ENCODE results near the gene CCRL2. TPM values are rescaled to one million over a fixed set of nuclear protein-coding genes. Genes with fewer than 3 reads are reported as not detected.

Gene CCRL2
- total and polyA plus RNA-seq, 2 of the 4 experiments (the other 2 are of a cell fraction): 0.29 to 0.36 TPM

DNA sequence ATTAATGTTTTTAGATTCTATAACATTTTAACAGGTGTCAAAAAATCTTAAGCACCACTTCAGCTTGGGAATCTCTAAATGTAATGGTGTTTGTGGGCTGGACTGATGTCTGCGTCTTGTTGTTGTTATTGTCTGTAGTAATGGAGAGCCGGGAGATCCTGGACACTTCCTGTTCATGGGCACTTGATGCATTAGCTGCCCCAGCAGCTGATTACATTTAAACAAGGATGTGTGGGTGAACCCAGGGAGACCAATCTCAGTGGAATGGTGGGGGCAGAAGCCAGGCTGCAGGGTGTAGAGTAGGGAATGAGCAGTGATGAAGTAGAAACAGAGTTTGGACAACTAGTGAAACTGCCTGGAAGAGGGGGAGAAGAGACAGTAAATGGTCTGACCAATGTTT lies 8.0 kb upstream of the CCRL2 start:
- Histone ChIP-seq H3K4me3 (ENCODE audit: insufficient read depth, low read depth, low read length) (no peak overlapping the region), H2BK20ac (ENCODE audit: low read depth, low read length) (no peak overlapping the region; the same call in 1 of the 2 replicates), H3K23ac (ENCODE audit: low read depth, low read length) (no peak overlapping the region), H4K20me1 (ENCODE audit: insufficient read depth, low read length) (no peaks in the 10 kb centered on the region), H3K9me3 (ENCODE audit: control insufficient read depth, insufficient read depth, low read length) (no peaks in the 10 kb centered on the region), H3K9ac (ENCODE audit: low read depth, low read length) (no peak overlapping the region), H3K4ac (ENCODE audit: low read depth, low read length) (no peak overlapping the region), H3K56ac (ENCODE audit: extremely low read depth, insufficient read depth, low read length) (no peak overlapping the region), H2BK120ac (ENCODE audit: low read depth, low read length) (no peak overlapping the region), H2AK9ac (replicated peaks; ENCODE audit: low read depth, low read length, poor library complexity) (no peak overlapping the region), H3K27ac (ENCODE audit: insufficient read depth, low read length) (no peak overlapping the region), H2BK5ac (ENCODE audit: low read depth, low read length, poor library complexity, severe bottlenecking) (no peak overlapping the region), H2AFZ (replicated peaks; ENCODE audit: low read length, poor library complexity) (no peak overlapping the region), H3K79me1 (ENCODE audit: low read depth in 1 of 2, low read length in 2 of 2) (no peaks in the 10 kb centered on the region), H3K36me3 (ENCODE audit: control insufficient read depth, insufficient read depth, low read length) (no peaks in the 10 kb centered on the region), H3K27me3 (ENCODE audit: control insufficient read depth, insufficient read depth, low read length) (peaks cover under 1% of the 10 kb centered on the region; the same call in 1 of the 2 replicates), H4K8ac (ENCODE audit: low read depth in 2 of 2, low read length in 2 of 2) (no peak overlapping the region), H4K91ac (ENCODE audit: insufficient read depth, low read depth, low read length) (no peak overlapping the region), H3K4me2 (ENCODE audit: low read depth, low read length) (no peak overlapping the region), H4K5ac (ENCODE audit: low read depth, low read length) (no peak overlapping the region), H2BK15ac (ENCODE audit: low read depth, low read length) (no peak overlapping the region), H2AK5ac (ENCODE audit: low read depth, low read length) (no peak overlapping the region), H3K18ac (ENCODE audit: low read depth, low read length) (no peak overlapping the region), H3K4me1 (ENCODE audit: control insufficient read depth, insufficient read depth, low read length) (peaks cover 7% of the 10 kb centered on the region), H3K14ac (replicated peaks; ENCODE audit: low read depth, low read length) (no peak overlapping the region), H3K9me1 (ENCODE audit: insufficient read depth, low read length) (no peaks in the 10 kb centered on the region; the same call in 1 of the 2 replicates)
- ATAC-seq (ENCODE audit: low read depth): no peak
- intact Hi-C loops (cut with micrococcal nuclease): no loop called here
- POLR2A ChIA-PET (ENCODE audit: unreplicated experiment): no interaction called here
- dilution Hi-C loops (cut with HindIII; ENCODE audit: low sequenced_read_pairs, unreplicated experiment): no loop called here
- CTCF ChIA-PET: interaction anchor here (1.3 kb wide), 1 partner anchor 90 kb away, joined by 4 read pairs; no protein-coding TSS in a partner anchor
- no peak for TF ChIP-seq RFX5 (IDR thresholded peaks at IDR 0.05; ENCODE audit: low read depth, low read length)
- no peak for TF ChIP-seq BHLHE40 (IDR thresholded peaks at IDR 0.05; ENCODE audit: low read depth, low read length)
- no peak for TF ChIP-seq ELK1 (IDR thresholded peaks at IDR 0.05; ENCODE audit: borderline replicate concordance, low read depth, low read length)
- TF ChIP-seq CEBPB (IDR thresholded peaks at IDR 0.05; ENCODE audit: low read depth, low read length): no peak
- no peak for TF ChIP-seq FOS (IDR thresholded peaks at IDR 0.05; ENCODE audit: low read depth, low read length)
- TF ChIP-seq SMC3 (IDR thresholded peaks at IDR 0.05; ENCODE audit: low read depth, low read length): no peak
- TF ChIP-seq MAFK (IDR thresholded peaks at IDR 0.05; ENCODE audit: low read depth, low read length): no peak
- no peak for TF ChIP-seq RAD21 (IDR thresholded peaks at IDR 0.05; ENCODE audit: low read length)
- TF ChIP-seq RCOR1 (IDR thresholded peaks at IDR 0.05; ENCODE audit: insufficient replicate concordance, low read length): no peak
- TF ChIP-seq POLR2A (IDR thresholded peaks at IDR 0.05; ENCODE audit: low read depth, low read length): no peak
- no peak for TF ChIP-seq CTCF (conservative IDR thresholded peaks at IDR 0.05; ENCODE audit: low read depth, low read length)
- no peak for TF ChIP-seq MXI1 (IDR thresholded peaks at IDR 0.05; ENCODE audit: borderline replicate concordance, low read depth, low read length)
- no TSS peak for BruUV-seq (replicated peaks)
- no peak for DNase-seq
- 38% methylated on average over 1 of the region's 2 CpGs; no CpG with 5 or more reads in 1 of the 2 experiments for WGBS, 2 experiments (ENCODE audit: extremely low coverage in 2 of 2, insufficient read length in 1 of 2)
- in situ Hi-C loops (cut with MboI; ENCODE audit: low sequenced_read_pairs): no loop called here
